Right kidney (tissue), 1 donor: ENCODE measurements around the gene SIPA1L3.

Experiments
- DNase-seq: peaks from one replicate; pipeline ENCODE4 v3.0.0-alpha.2; 2016

Gene SIPA1L3

DNA sequence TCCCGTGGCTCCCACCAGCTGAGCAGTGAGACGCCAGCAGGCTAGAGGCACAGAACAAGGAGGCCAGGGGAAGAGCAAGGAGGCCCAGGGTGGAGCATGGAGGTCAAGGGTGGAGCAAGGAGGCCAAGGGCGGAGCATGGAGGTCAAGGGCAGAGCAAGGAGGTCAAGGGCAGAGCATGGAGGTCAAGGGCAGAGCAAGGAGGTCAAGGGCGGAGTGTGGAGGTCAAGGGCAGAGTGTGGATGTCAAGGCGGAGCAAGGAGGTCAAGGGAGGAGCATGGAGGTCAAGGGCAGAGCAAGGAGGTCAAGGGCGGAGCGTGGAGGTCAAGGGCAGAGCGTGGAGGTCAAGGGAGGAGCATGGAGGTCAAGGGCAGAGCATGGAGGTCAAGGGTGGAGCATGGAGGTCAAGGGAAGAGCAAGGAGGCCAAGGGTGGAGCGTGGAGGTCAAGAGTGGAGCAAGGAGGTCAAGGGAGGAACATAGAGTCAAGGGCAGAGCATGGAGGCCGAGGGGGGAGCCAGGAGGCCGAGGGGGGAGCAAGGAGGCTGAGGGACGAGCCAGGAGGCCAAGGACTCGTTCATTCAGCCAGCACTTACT, 289.3 kb downstream of the SIPA1L3 start:
- DNase-seq = no peak

DNA sequence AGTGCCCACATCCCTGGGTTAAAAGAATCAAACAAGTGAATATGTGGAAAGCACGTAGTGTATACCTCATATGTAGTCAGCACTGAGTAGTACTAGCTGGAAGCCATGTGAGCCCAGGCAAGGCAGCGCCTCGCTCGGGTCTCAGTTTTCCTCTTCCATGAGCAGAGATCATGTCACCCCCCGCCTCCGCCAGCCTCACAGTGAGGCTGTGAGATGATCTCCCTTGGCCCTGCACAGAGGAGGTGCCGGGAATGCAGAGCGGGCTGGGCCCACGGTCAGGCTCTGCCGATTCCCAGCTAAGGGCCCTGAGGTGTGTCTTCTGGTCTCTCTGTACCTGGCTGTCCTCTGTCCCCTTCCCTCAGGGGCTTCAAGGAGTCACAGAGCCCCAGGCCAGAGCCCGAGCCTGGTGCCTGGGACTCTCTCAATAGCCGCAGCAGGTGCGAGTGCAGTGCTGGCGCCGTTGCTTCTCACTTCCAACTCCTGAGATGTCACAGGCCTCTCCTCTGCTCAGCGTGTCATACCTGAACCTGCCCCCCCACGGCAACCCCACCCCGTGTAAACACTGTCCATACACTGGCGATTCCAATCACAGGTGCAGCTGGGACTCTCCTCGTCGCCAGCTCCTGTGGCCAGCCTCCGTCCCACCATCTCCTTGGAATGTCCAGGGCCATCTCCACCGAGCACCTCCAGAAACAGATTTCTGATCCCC, 290.1 kb downstream of the SIPA1L3 start:
- DNase-seq = no peak

DNA sequence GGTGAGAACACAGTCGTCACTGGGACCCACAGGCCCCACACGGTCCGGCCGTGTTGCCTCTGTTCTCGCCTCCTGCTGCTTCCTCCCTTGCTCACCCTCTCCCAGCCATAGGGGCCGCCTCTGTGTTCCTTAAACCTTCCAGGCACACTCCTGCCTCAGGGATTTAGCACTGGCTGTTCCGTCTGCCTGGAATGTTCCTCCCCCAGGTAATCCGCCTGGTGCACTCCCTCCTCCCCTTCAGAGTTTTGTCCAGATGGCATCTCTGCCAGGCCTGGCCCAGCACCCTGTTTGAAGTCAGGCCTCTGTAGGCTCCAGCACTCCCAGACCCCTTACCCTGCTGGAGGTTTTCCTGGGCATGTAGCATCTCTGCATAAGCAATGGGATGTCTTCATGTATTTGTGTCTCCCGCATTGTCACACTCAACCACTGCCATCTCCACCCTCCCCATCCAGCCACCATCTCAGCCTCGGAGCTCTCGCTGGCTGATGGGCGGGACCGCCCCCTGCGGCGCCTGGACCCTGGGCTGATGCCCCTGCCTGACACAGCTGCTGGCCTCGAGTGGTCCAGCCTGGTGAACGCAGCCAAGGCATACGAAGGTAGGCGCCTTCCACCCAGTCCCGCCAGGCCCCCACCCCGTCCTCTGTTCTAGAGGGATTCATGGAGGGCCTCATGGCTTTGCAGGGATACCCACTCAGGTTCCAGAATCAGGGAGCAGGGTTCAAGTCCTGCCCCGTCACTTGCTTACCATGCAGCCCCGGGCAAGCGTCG, 291.1 kb downstream of the SIPA1L3 start:
- DNase-seq = no peak

DNA sequence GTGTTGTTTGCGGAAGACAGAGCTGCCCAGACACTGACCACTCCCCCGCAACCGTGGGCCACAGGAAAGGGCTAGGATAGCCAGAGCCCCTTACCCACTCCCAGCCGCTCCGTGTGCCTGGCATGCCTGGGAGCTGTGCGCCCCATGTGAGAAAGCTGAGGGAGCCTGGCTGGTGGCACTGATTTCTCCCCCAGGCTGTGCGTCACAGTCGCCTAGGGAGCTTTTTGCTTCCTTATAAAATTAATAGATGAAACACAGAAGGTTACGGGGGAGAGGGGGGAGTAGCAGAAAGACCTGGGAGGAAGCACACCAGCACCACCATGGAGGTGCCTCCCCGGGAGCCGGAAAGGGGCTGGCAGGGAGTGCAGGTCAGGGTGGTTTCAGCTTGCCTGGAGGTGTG, 292.3 kb downstream of the SIPA1L3 start:
- no peak for DNase-seq

DNA sequence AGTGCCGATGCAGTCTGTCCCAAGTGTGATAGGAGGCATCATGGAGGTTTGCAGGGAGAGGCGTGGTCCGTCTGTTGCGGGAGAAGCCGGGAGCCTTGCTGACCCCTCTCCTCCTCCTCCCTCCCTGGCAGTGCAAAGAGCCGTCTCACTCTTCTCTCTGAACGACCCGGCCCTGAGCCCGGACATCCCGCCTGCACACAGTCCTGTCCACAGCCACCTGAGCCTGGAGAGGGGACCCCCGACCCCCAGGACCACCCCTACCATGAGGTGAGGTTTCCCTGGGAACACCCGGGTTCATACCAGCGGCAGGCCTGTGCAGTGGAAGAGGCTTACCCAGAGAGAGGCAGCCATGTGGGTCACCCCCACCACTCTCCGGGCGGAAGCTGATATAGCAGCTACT, 294.7 kb downstream of the SIPA1L3 start:
- DNase-seq = no peak

DNA sequence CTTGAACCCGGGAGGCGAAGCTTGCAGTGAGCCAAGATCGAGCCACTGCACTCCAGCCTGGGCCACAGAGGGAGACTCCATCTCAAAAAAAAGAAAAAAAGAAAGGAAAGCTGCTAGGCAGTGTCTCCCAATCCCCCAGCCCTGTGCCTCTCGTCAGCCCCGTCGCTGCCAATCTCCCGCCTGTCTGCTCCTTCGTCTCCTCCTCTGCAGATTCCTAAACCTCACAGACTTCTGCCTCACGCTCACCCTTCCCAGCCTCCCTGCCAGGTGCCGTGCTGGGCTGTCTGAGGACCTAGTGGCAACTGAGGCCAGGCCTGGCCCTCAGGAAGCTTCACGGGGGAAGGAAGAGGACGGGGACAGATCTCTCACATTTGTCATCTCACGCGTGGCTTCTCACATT, 295.5 kb downstream of the SIPA1L3 start:
- DNase-seq = no peak

DNA sequence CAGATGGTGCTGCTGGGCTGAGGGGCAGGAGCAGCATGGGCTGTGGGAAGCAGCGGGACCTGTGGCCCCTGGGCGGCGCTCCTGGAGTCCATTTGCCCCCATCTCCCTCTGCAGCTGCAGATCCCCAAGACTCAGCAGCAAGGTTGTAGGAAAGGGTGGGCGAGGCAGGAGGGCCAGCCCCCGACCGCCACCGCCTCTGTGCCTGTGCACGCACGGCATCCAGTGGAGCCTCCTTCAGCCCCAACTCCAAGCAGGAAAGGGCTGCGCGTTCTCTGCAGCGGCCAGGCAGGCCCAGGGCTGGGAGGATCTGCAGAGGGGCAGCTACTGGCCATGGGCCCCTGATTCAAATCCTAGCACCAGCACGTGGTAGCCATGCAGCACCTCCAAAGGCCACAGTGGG, 296.2 kb downstream of the SIPA1L3 start:
- no peak for DNase-seq

DNA sequence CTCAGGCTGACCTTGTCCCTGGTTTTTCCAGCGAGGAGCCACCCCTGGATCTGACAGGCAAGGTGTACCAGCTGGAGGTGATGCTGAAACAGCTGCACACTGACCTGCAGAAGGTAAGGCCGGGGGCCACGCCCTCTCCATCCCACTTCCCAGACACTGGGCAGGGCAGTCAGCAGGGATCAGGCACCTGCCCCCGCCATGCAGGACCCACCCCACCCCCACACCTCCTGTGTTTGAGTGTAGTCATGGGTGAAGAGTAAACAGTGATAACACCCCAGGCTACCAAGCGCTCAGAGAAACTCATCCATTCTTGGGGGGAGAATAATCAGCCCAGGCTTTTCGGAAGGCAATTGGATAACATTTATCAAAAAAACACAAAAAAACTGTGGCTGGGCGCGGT, 297.1 kb downstream of the SIPA1L3 start:
- no peak for DNase-seq

DNA sequence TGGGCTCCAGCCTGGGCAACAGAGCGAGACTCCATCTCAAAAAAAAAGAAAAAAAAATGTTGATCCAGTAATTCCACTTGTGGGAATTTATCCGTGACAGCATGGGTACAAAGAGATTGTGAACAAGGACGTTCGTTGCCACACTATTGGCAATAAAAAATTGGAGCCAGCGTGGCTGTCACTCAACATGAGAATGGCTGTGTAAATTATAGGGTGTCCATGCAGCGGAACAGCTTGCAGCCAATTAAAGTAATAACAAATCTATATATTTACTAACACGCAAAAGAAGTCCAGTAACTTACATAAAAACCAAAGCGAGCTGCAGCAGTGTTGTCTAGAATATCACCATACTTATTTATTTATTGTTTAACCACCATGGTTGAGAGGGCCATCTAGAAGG, 297.7 kb downstream of the SIPA1L3 start:
- no peak for DNase-seq

DNA sequence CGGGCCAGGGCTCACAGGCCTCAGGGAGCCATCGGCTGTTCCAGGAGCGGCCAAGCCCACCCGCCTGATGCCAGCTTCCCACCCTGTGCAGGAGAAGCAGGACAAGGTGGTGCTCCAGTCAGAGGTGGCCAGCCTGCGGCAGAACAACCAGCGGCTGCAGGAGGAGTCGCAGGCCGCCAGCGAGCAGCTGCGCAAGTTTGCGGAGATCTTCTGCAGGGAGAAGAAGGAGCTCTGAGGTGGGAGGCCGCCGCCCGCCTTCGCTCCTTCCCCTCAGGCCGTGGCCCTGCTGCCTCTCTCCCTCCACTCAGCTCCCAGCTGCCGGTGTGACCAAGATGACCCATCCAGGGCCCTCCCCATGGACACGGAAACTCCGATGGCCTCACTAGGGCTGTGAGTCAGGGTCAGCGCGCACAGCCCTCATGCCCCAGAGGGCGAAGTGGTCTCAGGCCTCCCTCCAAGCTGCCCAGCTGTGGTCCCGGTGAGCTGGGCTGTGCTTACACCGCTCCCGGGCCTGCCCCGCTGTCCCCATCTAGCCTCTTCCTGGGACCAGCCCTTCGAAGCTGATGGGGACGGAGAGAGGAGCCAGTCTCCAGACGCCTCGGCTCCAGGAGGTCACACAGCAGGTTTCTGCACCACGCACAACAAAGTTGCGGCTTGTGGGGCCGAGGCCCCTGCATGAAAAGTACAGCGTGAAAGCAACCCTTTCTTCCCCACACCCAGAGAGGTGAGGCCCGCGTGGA, 299.2 kb downstream of the SIPA1L3 start:
- no peak for DNase-seq

DNA sequence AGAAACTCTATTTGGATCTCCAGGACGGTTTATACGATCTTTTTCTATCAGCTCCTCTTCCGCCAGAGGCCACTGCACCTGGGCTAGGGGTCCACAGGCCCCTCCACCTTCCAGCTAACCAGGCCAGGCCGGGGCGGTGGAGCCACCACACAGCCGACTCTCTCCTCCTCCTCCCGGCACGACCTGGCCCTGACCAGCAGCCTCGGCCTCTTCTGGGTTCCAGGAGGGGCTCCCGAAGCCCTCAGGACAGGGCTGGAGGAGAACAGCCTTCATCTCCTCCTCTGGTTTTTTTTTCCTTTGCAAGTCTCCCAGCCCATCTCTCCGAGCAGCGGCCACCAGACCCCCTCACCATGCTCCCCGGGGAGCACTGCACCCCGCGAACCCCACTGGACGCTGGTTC, 299.9 kb downstream of the SIPA1L3 start:
- no peak for DNase-seq

DNA sequence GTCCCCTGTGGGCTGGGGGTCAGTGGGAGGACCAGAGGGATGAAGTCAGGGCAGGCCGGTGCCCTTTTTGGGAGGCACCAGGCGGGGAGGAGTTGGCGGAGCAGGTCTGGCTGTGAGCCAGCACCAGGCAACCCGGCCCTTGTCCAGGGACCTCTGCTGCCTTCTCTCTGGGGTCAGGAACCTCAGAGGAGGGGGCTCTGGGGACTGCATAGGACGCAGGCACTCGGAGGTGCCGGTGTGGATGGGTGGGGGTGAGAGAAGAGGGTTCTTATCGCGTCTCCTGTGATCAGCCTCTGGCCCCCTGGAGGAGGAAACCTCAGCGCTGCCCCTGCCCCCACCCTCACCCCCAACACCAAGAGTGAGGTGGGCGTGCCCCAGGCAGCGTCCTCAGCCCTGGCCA, 300.5 kb downstream of the SIPA1L3 start:
- no peak for DNase-seq

DNA sequence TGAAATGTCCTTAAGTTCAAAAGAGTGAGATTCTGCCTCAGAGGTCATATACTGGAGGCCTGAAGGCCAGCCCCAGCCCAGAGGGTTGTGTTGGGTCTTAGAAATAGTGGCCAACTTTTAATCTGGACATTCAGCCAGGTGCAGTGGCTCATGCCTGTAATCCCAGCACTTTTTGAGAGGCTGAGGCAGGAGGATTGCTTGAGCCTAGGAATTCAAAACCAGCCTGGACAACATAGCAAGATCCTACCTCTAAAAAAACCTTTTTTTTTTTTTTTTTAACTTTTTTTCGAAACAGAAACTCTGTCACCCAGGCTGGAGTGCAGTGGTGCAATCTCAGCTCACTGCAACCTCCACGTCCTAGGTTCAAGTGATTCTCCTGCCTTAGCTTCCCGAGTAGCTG, 301.6 kb downstream of the SIPA1L3 start:
- DNase-seq = no peak

DNA sequence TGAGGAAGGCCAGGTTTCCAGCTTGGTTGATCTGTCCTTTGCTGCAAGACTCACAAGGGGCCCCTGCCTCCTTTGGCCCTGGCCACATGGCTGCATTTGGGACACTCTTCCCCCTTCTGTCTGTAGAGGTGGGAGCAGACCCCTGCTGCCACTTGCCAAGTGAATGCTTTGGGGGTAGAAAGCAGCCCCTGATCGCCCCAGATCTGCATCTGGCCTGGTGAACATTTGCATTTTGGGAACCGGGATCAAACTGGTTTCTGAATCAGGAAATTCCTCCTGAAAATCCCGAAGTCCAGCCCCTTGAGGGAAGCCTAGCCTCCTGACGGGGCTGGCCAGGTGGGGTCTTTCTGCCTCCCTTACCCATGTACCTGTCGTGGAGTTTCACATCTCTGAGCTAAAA, 302.1 kb downstream of the SIPA1L3 start:
- no peak for DNase-seq

DNA sequence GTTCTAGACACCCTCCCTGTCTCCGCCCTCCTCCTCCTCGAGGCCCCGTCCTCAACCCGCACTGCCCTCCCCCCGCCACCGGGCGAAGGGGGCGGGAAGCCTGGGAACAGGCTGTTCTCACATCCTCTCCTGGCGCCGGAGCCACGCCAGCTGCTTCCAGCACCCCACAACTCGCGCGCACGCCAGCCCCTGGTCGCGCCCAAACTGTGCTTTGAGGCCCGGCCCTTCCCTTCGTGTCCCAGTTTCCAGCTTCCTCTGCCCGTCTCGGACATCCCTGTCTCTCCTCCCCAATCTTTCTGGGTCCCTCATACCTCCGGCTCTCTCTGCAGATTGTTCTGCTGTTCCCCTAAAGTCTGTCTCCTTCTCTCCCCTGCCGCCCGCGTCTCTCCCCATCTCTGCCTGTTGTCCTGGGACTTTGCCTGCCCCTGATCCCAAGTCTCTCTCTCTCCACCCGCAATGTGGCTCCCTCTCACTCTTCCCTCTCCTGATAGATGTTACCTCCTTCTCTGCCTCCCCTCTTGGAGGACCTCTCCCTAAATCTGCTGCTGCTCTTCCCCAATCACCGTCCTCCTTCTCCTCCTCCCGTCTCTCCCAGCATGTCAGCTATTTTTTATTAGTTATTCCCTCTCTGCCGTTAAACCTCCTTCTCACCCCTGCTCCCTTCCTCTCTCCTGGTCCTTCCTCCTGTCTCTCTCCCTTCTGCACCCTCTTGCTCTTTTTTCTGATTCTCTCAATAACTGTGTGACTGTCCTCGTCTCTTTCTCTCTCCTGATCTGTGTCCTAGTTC, 302.9 kb downstream of the SIPA1L3 start:
- DNase-seq = peak; percentile 71

DNA sequence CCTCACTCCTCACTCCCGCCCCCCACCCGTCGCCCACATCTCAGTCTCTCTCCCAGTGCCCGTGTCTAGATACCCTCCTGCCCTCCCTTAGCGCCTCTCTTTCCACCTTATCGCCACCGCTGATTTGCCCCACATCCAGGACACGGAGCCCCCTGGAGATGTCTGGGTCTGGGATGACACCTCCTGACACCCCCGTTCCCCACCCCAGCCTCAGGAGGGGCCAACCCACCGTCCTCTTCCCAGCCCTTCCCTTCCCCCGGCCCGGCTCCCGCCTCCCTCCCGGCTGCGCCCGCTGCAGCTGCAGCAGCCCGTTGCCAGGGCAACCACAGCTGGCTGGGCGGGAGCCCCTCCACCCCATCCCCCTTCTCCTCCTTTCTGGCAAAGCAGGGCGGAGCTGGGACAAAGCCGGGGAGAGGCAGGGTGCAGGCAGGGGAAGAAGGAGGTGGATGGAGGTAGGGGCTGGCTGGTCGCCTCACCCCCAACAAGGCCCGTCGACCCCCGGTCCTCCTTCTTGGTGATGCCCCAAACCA, 303.5 kb downstream of the SIPA1L3 start:
- DNase-seq = peak; percentile 77

DNA sequence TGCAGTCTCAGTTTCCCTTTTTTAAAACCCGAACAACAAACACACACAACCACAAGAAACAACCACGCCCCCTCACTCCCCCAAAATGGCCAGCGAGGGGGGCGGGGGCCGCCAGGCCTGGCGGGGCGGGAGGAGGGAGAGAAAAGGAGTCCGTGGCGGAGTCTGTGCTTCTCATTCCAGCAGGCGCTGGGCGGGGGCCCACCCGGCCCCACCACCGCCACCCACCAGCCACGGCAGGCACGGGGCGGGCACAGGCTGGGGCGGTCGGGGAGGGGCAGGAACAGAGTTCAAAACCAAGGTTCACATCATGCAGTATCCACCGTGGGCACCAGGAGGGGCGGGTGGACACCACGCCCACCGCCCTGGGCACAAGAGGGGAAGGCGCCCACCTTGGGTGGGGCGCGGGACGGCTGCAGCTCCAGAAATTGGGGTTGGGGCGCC, 304.2 kb downstream of the SIPA1L3 start:
- DNase-seq = no peak

DNA sequence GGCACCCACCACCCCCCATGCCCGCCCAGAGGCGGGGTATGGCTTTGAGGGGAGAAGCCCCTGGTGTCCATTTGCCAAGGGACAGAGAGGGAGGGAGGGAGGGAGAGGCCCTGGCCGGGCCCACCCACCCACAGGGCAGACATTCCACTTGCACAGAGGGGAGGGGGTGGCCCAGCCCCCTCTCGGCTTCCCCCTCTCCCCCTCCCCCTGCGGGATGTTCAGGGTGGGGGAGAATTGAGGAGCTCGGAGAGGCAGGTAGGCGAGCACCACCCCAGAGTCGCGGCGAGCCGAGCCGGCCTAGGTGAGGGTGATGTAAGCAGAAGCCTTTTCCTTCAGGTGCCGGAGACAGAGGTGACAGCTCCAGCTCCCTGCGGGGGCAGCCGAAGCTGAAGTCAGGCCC, 304.8 kb downstream of the SIPA1L3 start:
- DNase-seq = no peak

DNA sequence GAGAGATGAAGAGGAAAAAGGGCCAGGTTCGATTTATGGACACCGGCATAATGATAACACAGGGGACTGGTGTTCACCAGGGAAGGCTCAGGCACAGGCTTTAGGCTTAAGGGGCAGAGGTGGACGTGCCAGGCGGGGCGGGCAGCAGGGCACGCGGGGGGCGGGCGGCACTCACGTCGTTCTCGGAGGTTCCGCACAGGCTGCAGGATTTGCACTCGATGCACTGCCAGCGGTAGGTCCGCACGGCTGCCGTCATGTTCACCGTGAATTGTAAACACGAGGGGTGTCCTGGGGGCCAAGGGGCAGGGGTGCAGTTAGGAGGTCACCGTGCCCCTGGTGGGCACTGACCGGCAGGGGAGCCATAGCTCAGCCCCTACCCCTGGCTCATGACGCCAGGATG, 306.5 kb downstream of the SIPA1L3 start:
- no peak for DNase-seq

DNA sequence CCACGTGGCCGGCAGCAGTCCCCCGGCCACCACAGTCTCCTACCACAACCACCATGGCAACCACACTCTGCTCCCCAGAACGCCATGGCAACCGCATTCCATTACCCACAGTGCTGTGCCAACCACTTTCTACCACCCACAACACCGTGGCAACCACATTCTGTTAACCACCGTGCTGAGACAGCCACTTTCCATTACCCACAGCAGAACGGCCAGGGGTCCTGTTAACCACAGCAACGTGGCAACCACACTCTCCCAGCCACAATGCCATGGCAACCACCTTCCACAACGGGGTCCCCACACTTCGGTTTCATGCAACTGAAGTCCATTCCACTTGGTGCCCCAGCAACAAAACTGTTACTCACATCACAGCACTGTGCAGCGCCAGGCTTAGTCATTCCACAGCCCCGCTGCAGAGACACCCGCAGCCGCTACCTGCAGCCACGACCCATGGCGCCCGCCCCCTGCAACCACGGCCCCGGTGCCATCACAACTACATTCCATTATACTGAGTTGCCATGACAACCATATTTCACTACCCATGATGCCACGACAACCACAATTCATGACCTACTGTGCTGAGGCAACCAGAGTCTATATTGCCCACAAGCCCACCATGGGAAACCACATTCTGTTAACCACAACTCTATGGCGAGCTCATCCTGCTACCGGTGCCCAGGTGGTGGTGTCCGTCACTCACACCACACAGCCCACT, 307.1 kb downstream of the SIPA1L3 start:
- no peak for DNase-seq
